Hematopoietic multipotent progenitor cell treated with erythropoietin and hydrocortisone succinate and interleukin-3 and kit ligand, for 17 days (in vitro differentiated cells): ENCODE measurements around the gene STK24.

Source experiments
- DNase-seq: peaks from one replicate; pipeline ENCODE4 v3.0.0-alpha.2; 2015; ENCODE audit warnings: low spot score

Gene STK24

DNA sequence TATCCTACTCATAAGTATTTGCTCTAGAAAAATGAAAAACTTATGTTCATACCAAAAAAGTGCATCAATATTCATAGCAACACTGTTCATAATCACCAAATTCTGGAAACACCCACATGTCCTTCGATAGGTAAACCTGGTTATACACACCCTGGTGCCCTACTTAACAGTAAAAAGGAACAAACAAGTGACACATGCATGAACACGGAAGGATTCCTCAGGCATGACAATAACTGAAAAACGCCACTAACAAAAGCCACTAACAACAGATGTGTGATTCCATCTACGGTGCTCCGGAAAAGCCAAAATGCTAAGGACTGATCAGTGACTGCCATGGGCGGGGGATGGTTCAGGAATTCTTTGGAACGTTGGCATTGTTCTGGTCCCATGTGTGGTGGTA, 65.5 kb downstream of the STK24 start:
- DNase-seq, result peak; percentile 41

DNA sequence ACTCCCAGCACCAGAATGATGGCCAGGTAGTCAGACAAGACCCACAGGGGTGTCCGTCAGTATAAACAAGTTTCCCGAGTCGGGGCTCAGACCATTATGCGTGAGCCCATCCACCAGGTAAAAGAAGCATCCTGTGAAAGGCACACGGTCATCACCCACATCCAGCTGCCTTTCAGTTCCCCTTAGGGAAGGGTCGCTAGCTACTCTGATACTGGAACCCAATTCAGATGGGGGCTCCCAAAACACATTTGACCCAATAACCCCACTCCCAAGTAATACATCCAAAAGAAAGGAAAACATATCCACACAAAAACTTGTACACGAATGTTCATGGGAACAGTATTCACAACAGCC, 66.8 kb downstream of the STK24 start:
- DNase-seq, result no peak

DNA sequence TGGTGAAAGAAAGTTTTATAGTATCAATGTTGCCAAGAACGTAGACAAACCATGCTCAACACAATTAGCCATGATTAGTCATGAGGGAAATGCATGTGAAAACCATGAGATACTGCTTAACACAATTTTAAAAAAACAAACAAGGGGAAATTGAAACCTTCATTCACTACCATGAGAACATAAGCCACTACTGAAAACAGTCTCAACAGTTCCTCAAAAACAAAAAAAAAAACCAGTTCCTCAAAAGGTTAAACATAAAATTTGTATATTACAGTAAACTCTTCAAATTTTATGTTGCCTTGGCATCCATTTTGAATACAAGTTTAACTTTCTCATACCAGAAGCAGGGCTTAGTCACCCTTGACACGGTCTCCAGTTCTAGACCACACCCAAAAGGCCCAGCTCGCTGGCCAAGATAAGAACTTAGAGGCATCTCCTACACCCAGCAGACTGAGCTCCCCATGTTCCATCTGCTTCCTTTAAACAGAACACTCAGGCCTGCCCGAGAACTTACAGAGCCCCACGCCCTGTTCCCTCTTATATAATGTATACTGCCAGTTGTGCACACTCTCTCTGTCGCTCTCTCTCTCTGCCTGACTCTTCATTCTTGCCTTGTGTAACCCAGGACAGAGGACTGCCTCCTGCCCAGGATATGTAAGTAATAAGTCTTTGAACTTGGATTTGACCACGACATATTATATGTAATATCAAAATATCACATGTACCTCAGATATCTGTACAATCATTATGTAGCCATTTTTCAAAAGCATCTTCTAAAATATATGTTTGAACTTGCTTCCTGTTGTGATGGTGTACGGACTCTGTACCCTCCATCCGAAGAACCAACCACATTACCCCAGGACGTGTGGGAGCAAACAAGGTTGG, 67.4 kb downstream of the STK24 start:
- DNase-seq, result peak; percentile 96

DNA sequence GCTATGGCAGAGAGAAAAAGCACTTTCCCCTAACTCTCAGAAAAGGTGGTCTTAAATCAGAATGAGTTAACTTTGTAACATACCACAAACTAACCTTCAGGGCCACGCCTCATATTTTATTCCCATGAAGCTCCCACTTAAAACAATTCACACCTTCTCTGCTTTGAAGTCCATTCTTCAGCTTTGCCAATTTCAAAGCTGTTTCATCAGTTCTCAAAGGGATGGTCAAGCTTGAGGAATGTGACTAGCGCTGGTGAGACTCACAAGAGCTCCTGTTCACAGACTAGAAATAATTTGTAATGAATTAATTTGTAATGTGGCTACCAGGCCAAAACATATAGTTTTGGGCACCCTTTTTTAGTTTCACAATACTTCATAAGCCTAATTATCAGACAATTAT, 68.2 kb downstream of the STK24 start:
- DNase-seq, result peak; percentile 72

DNA sequence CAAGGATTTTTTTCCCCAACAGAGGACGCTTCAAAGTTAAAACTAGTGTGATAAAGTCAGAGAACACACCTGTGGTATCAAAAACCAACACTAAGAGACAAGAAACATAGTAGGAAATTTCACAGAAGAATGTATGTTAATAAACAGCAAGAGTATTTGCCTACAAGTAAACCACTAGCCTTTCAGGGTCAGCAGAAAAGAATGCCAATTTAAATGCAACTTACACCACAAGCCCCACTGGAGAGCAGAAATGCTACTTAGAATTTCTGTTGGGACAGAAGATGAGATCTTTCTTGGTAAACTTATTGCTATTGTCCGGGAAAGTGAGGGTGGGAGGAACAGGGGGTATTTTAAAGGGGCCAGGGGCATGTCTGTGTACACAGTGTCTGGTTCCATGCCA, 68.6 kb downstream of the STK24 start:
- DNase-seq, result peak; percentile 60

DNA sequence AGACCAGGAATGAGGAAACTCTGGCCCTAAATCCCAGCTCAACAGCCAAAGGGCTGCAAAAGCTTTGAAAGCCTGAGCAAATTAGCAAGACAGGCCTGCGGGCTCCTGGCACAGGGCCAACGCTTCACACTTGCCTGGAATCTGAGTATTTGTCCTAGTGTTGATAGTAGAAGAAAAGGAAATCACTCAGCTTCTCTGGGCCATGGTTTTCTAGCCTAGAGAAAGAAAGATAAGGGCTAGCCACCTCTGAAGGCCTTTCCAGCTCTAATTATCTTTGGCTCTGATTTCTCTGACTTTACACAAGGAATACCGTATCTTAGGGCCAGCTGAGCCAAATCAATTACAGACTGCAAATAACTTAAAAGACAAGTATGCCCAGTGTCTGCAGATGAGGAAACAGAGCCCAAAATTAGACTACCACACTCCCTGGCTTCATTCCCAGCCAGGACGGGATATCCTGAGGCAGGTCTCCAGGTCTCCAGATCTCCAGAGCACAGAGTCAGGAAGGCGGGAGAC, 69.6 kb downstream of the STK24 start:
- DNase-seq, result peak; percentile 71

DNA sequence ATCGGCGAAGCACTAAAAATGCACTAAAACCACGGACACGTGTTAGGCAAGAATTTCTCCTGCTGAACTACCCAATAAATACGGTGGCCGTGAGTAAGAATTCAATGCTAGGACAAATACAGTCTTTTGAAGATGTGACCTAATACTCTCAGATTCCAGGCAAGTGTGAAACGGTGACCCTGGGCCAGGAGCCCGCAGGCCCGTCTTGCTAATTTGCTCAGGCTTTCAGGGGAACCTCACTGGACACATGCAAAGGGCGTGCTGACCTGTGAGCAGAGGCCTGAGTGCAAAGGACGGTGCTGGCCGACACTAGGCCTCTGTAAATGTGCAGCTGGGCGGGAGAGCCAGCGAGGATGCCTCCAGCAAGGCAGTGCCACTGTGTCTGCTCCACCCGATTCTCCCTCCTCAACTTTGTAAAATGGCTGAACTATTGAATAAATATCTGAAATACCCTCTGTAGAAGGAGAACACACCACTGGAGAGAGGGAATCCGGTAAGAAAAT, 70.1 kb downstream of the STK24 start:
- no peak for DNase-seq

DNA sequence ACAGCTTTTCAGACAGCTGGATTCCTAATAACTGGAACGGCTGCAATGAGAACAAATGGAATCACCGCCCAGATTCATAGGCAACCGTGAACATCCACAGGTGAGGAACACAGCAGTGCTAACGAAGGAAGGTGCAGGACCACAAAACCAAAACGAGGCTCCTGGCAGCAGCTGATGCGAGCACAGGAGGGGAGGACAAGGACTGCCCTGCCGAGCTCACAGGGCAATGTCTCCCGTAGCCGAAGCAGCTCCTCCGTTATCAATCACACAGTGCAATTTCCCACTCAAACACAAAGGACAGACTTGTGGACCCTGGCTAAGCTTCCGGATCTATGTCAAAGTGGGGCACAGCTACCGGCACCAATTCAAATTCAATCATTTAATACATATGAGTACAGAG, 70.6 kb downstream of the STK24 start:
- no peak for DNase-seq

DNA sequence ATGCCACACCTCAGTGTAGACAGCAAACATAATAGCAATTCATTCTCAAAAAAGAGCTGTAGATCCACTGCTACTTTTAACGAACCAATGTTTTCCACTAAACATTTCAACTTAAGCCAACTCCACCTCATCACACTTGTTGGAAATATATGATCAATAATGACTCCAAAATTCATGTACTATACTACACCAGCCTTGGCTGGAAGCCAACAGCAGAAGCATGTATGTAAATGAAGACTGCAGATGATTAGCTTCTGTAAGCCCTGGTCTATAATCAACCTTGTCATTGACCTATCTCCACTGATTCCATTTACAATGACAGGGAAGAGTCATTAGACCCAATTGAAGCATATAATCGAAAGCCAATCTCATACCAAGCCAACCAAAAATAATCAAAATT, 71.7 kb downstream of the STK24 start:
- peak; percentile 73 for DNase-seq

DNA sequence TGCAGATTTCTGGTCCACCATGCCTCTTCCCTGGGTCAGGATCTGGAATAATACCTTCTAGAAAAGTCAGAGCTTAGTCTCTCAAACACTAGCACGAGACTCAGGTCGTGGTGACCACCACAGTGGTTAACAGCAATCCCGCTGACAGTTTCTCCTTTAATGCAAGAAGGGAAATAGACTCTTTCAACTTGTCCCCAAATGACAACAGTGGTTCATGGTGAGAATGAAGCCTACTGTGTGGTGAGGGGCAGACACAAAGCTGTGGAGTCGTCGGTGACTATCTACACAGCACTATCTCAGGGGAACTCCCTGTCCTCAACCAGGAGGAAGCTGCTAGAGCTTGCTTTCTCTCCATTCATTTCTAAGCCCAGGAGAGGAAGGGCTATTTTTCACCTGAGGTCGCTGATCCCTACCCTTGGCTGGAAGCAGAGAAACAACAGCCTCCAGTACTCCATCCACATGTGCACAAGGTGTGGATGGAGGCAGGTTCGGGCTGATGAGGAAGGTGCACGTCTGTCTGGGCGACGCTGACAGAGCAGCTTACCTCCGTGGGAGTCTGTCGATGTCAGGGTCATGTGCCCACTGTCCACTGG, 72.4 kb downstream of the STK24 start:
- no peak for DNase-seq

DNA sequence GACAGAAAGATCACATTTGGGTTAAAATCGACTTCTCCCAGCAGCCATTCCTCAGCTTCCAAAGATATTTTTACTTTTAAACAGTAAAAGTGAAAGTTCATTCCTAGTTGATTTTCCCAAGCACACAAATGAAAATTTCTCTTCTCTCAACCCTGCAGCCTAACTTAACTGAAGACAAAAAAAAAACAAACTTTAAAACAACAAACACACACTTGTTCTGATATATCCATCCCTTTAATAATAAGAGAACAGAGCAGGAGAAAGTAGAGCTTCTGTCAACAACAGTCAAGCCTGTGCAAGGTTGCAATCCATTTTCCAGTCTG, 72.9 kb downstream of the STK24 start:
- DNase-seq, result no peak

DNA sequence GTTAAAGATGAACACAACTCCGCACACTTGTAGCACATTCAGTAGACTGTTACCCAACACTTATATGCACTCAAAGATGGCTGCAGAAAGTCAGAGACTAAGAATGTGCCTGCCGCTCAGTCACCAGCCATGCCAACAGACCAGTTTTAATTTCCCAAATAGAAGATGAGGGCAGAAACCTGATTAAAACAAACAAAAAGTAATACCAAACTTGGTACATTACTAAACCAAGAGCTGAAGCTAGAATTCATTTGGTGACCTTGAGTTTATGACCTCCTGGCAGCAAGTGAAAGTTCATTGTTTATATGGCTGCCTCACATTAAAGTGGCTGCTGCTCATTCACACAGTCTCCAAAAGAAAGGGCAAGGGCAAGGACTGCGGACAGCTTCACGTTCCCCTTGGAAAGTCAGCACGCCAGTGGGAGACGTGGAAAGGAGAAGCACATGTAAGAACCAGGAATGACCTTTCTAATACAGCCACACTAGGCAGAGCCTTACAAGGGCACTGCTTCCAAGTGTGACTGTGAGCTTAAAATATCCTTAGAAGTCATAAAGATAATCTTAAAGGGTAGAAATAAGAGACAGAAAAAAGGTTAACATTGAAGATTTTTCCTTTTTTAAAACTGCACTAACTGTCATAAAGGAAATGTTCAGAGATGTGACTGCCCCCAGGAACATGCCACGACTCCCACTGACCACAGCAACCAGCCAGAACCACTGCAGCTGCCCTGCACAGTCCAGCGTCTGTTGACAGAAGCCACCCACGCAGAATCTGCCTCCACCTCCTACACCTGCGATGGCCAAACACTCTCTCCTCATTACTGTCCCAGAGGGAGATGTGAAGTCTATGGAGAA, 73.5 kb downstream of the STK24 start:
- no peak for DNase-seq

DNA sequence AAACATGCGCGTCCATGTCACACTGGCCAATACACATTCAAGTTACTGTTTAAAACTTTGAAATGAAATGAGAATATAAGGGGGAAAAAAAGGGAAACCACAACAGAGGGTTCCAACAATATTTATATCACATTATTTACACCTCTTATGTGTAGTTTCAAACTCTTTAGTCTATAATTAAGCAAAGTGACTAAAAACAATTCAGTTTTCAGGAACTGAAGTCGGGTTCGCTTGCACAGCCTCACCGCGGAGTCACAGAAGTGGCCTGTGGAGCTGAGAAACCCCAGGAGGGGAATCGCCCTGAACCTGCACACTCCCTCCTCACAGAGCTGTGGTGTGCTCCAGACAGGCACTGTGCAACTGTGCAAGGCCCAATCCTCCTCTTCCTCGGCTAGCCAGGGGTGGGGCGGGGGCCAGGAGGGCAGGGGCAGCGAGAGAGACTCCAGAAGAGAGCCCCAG, 75.9 kb downstream of the STK24 start:
- DNase-seq, result no peak

DNA sequence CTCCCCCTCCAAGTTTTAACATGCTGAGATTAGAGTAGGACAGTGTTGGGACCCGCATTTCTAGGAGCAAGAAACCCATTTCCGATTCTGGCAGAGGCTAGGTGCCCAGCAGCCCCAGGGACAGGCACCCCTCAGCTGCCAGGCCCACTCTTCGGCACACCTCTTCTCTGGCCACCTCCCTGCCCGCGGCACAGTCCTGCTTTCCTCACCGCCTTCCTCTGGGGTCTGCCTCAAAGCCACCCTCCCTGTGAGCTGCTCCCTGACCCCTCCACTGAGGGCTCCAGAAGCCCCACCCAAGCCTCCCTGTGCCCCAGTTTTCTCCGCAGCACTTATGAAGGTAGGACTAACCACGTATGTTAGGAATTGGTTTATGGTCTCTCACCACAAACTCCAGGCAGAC, 79.9 kb downstream of the STK24 start:
- DNase-seq, result no peak

DNA sequence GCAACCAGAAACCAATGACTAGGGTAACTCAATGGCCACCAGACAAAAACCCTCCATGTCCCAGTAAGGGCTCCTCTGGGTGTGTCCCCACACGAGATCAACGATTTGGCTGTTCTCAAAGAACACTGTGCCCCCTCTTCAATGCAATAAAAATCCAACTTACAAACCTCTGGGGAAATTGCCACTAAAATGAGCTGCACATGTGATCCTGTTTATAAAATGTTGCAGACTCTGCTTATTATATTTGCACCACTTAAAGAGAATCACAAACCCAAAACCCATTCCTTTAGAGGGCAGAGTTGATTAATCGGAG, 80.5 kb downstream of the STK24 start:
- DNase-seq, result no peak

DNA sequence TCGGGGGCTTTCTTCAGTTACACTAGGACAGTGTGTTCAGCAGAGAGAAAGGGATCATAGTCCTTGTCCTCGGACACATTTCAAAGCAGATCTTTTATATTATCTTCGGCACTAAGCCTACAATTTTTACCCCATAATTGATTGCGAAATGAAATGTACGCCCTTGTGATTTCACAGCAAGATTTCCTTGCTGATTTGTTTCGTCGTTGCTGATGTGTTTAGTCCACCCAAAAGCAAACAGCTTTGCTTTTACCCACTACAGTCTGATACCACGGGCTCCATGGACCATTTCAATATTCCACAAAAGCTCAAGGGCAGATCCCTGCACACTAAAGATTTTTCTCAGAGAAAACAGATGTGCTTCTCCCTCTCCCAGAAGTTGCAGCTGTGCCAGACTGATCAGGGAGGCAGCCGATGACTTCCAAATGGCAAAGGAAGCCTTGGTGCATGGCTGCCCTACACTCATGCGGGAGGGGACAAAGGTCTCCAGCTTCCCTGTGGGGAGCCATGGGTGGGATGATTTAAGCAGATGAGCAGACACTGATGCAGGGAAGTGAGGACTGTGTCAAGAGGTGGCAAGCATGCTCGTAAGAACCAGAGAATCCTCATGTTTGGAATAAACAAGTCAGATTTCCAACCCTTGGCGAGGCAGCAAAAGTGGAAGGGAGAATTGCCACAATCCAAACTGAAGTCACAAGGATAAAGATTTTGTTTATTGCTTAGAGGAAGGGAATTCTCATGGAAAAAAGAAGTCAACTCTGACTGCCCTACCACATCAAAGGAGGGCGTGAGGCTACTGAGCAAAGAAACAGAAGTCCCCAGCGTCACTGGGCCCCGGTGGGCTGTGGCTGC, 81.1 kb downstream of the STK24 start:
- no peak for DNase-seq

DNA sequence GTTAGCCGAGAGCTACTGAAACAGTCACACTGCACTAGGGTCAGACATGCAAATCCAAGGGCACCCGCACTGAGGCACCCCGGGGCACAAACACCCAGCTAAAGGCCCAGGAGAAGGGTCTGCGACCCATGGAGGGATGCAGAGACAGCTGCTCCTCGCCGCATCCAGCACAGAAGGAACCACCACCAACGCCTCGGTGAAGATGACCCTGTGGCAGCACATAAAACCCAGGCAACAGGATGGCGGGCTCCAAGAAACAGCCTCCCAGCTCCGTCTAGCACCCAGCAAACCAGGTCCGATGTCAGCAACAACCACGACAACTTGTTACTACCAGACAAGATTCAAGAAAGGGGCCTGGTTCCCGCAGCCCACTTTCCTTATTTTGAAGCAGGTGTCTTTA, 82.1 kb downstream of the STK24 start:
- no peak for DNase-seq

DNA sequence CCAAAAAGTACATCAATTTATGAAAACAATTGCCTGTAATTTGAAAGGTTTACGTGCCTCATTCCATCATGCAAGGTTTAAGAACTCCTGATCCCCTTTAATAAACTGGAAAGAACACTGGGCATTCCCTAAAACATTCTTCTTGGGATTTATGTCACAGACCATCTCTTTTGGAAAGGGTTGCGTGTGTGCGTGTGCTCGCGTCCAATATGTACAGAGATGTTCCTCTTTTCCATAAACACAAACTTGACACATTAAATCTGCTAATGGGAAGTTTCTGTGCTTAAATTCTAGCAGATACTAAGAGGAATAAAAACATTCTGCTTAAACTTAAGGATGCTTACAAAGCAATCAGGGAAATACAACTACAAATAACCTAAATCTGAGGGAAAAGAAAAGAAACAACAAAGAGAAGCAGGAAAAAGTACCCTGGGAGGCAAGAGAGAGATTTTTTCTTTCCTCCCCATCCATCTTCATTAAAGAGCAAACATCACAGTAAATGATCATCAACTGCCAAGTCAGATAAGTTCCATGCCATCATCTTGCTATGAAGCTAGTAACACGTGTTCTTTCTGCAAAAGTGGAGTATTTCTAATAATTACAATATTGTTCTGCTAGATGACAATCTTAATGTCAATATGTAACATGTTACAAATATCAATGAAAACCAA, 83.7 kb downstream of the STK24 start:
- DNase-seq, result no peak

DNA sequence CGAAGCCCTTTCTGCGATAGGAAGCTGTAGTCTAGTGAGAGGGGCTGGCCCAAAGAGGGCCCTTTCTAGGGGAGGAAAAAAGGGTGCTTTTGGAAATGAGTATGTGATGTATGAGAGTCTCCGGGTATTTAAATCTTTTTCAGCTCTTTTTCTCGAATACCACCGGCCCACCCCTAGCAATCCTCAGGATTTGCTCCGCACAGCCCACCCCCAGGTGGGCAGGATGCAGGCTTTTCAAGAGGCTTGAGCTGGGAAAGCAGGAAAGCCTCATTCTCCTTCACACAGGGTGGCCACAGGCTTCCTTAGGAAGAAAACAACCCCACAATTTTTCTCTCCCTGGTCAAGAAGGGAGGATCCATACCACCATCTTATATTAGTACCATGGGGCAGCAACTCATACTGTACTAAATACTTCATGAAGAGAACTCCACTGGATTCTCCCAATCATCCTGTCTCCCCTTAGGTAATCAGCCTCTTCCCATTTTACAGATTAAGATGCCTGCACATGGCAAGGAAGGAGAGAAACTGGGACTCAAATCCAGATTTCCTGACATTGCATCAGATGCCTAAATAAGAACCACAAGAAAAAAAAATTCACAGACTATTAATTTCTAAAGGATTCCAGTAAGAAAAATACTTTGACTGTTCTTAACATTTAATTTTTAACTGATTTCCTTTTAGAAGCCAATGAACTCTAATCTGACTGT, 84.4 kb downstream of the STK24 start:
- no peak for DNase-seq

DNA sequence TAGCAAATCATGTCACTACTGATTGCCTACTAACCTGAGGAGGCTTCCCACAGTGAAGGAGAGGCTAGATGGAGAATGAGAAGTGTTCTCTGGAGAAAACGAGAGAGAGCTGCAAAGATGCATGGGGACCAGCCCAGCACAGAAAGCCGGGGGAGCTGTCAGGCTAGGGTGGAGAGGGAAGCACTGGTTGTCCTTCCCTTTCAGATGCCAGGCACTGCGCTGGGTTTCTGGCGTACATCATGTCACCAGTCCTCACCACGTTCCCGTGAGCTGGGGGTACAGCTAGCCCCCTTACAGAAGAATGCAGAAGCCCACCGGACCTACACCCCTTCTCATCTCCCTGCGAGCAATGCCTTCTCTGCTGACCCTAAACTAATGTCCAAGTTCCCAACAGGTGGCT, 86.0 kb downstream of the STK24 start:
- no peak for DNase-seq
